Choroid plexus epithelial cell (primary cell): ENCODE measurements around the gene JMJD6.
"Not testable (repeated sequence)": the region's sequence is repeated elsewhere in the genome, so short reads cannot be mapped to it uniquely, and the experiment has no call there.

ENCODE experiments used
- DNase-seq: peaks from one replicate; pipeline ENCODE4 v3.0.0-alpha.2; 2010; ENCODE audit warnings: low read depth
- H3K4me3 ChIP-seq: 2 replicates; pipeline ENCODE4 v1.5.1; 2011; ENCODE audit warnings: low read depth, mild to moderate bottlenecking, control low read depth, low read length, moderate library complexity
- TF ChIP-seq, protein P1 (sequence below): conservative IDR thresholded peaks from 2 replicates; pipeline ENCODE4 v1.5.1; 2011; ENCODE audit warnings: low read depth, mild to moderate bottlenecking, control low read depth, inconsistent platforms, low read length, moderate library complexity

The JMJD6 gene

GRCh38 chr17:76700270-76700616 lies 26.2 kb downstream of the JMJD6 start:
- DNase-seq = no peak
- TF ChIP-seq, protein P1, sequence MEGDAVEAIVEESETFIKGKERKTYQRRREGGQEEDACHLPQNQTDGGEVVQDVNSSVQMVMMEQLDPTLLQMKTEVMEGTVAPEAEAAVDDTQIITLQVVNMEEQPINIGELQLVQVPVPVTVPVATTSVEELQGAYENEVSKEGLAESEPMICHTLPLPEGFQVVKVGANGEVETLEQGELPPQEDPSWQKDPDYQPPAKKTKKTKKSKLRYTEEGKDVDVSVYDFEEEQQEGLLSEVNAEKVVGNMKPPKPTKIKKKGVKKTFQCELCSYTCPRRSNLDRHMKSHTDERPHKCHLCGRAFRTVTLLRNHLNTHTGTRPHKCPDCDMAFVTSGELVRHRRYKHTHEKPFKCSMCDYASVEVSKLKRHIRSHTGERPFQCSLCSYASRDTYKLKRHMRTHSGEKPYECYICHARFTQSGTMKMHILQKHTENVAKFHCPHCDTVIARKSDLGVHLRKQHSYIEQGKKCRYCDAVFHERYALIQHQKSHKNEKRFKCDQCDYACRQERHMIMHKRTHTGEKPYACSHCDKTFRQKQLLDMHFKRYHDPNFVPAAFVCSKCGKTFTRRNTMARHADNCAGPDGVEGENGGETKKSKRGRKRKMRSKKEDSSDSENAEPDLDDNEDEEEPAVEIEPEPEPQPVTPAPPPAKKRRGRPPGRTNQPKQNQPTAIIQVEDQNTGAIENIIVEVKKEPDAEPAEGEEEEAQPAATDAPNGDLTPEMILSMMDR = no peak
- no peak overlapping the region for H3K4me3 ChIP-seq

GRCh38 chr17:76698466-76698977 lies 27.9 kb downstream of the JMJD6 start:
- not testable (repeated sequence) for H3K4me3 ChIP-seq, DNase-seq

DNA sequence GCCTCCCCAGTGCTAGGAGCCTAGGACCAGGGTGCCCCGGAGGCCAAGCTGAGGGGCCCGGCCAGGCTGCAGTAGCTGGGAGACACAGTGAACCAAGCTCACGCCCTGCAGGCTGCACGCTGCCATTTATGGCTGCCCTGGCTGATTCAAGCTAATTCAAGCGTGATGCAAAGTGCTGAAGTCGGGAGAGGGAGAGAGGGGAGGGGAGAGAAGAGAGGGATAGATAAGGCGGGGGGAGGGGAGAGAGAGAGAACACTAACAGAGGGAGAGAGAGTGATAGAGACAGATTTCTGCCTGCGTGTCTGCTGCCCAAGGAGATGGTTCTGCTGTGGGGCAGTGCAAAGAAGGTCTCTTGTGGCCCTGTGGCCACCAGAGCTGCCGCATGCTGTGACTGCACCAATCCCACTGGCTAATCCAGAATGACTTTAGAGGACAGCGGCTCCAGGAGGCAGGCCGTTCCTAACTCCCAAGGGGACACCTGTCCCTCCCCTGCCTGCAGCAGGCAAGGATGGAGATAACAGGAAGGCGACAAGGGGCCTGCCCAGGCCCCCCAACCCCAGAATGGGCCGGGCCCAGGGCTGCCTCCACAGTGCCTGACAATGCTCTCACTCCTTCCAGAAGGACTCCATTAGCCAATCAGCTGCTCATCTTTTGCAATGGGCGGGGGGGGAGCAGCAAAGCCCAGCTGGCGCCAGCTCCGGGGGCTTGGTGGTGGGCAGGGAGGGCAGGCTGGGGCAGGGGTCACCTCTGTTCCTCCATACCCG lies 28.5 kb downstream of the JMJD6 start:
- H3K4me3 ChIP-seq = no peak overlapping the region
- no peak for DNase-seq
- TF ChIP-seq, protein P1 = no peak

GRCh38 chr17:76696763-76697701 lies 29.4 kb downstream of the JMJD6 start:
- TF ChIP-seq, protein P1 = no peak
- DNase-seq = no peak
- H3K4me3 ChIP-seq = no peak overlapping the region

GRCh38 chr17:76695059-76695831 lies 31.2 kb downstream of the JMJD6 start:
- TF ChIP-seq, protein P1 = no peak
- no peak overlapping the region for H3K4me3 ChIP-seq
- DNase-seq = no peak

GRCh38 chr17:76691379-76692191 lies 34.8 kb downstream of the JMJD6 start:
- TF ChIP-seq, protein P1 = no peak
- no peak for DNase-seq
- no peak overlapping the region for H3K4me3 ChIP-seq
